HEK293 (cell line): ENCODE data around the gene ERICH4.

ENCODE experiments used
- CTCF ChIA-PET: fragments of 350-600 bp; formaldehyde crosslinking; extraction: SDS; loops from one replicate; lab custom pipeline; 2021; ENCODE audit warnings: antibody characterized with exemption; lab: Yijun Ruan, JAX
- POLR2A ChIA-PET: fragments of 300-600 bp; formaldehyde crosslinking; extraction: SDS; loops from one replicate; lab custom pipeline; 2020; ENCODE audit warnings: antibody characterized with exemption, inconsistent platforms; lab: Yijun Ruan, JAX
- H3K27ac ChIP-seq: fragments of 200-500 bp; sonication (Bioruptor generic); 2 replicates; pipeline ENCODE4 v1.5.1; 2014; ENCODE audit warnings: low read depth, low read length, control low read depth, inconsistent platforms; ENCODE audit errors: extremely low read depth
- H3K36me3 ChIP-seq, 2 experiments: fragments of 200-500 bp in 1 of 2; sonication (Bioruptor generic) in 1 of 2; 1 replicate in 1 of 2; 2 replicates in 1 of 2; pipeline ENCODE4 v1.5.1; 2014 to 2017; ENCODE audit warnings: inconsistent platforms in 2 of 2, low read length in 2 of 2; ENCODE audit not compliant: control insufficient read depth in 2 of 2, insufficient read depth in 1 of 2
- H3K4me1 ChIP-seq: fragments of 200-500 bp; sonication (Bioruptor generic); 2 replicates; pipeline ENCODE4 v1.5.1; 2014; ENCODE audit warnings: mild to moderate bottlenecking, low read length, inconsistent platforms; ENCODE audit not compliant: control insufficient read depth, insufficient read depth
- H3K4me3 ChIP-seq: 2 replicates; pipeline ENCODE4 v1.5.1; 2011; ENCODE audit warnings: low read depth, mild to moderate bottlenecking, control low read depth, low read length, moderate library complexity
- H3K9me3 ChIP-seq: fragments of 200-500 bp; sonication (Bioruptor generic); 2 replicates; pipeline ENCODE4 v1.5.1; 2014; ENCODE audit warnings: low read depth, low read length, inconsistent platforms; ENCODE audit not compliant: control insufficient read depth, insufficient read depth
- ZFP41 ChIP-seq: fragments of 450-650 bp; formaldehyde crosslinking; IDR thresholded peaks from 2 replicates; pipeline ENCODE4 v1.5.1; 2016; ENCODE audit warnings: missing biosample characterization, missing genetic modification characterization, borderline replicate concordance
- ZNF175 ChIP-seq: fragments of 450-650 bp; formaldehyde crosslinking; IDR thresholded peaks from 2 replicates; pipeline ENCODE4 v1.5.1; 2016; ENCODE audit warnings: missing biosample characterization, missing genetic modification characterization
- ZNF302 ChIP-seq: fragments of 450-650 bp; formaldehyde crosslinking; IDR thresholded peaks from 2 replicates; pipeline ENCODE4 v1.5.1; 2016; ENCODE audit warnings: missing biosample characterization, missing genetic modification characterization, low read depth
- ZNF37A ChIP-seq: fragments of 450-650 bp; IDR thresholded peaks from 2 replicates; pipeline ENCODE4 v1.5.1; 2018; ENCODE audit warnings: missing biosample characterization, missing genetic modification characterization
- ZNF404 ChIP-seq: fragments of 450-650 bp; formaldehyde crosslinking; IDR thresholded peaks from 2 replicates; pipeline ENCODE4 v1.5.1; 2017; ENCODE audit warnings: missing biosample characterization, missing genetic modification characterization
- ZNF624 ChIP-seq: fragments of 450-650 bp; formaldehyde crosslinking; IDR thresholded peaks from 2 replicates; pipeline ENCODE4 v1.5.1; 2017; ENCODE audit warnings: missing biosample characterization, missing genetic modification characterization
- ZNF654 ChIP-seq: fragments of 450-650 bp; formaldehyde crosslinking; IDR thresholded peaks from 2 replicates; pipeline ENCODE4 v1.5.1; 2016; ENCODE audit warnings: low read depth, missing biosample characterization, missing genetic modification characterization
- ZNF670 ChIP-seq: fragments of 450-650 bp; formaldehyde crosslinking; IDR thresholded peaks from 2 replicates; pipeline ENCODE4 v1.5.1; 2016; ENCODE audit warnings: missing biosample characterization, missing genetic modification characterization, low read depth
- ZNF768 ChIP-seq: fragments of 450-650 bp; formaldehyde crosslinking; IDR thresholded peaks from 2 replicates; pipeline ENCODE4 v1.5.1; 2018; ENCODE audit warnings: missing biosample characterization, mild to moderate bottlenecking, missing genetic modification characterization
- ZNF791 ChIP-seq: fragments of 450-650 bp; formaldehyde crosslinking; IDR thresholded peaks from 2 replicates; pipeline ENCODE4 v1.5.1; 2016; ENCODE audit warnings: missing biosample characterization, missing genetic modification characterization
- ZNF837 ChIP-seq: fragments of 450-650 bp; formaldehyde crosslinking; IDR thresholded peaks from 2 replicates; pipeline ENCODE4 v1.5.1; 2016; ENCODE audit warnings: missing biosample characterization, missing genetic modification characterization
- TF ChIP-seq, protein P1 (sequence below): fragments of 450-650 bp; formaldehyde crosslinking; IDR thresholded peaks from 2 replicates; pipeline ENCODE4 v1.5.1; 2017; ENCODE audit warnings: missing biosample characterization, mild to moderate bottlenecking, missing genetic modification characterization, moderate library complexity
- TF ChIP-seq, protein P2 (sequence below): fragments of 450-650 bp; formaldehyde crosslinking; IDR thresholded peaks from 2 replicates; pipeline ENCODE4 v1.5.1; 2016; ENCODE audit warnings: missing biosample characterization, missing genetic modification characterization, low read depth
- TF ChIP-seq, protein P3 (sequence below): fragments of 450-650 bp; formaldehyde crosslinking; IDR thresholded peaks from 2 replicates; pipeline ENCODE4 v1.5.1; 2017; ENCODE audit warnings: missing biosample characterization, missing genetic modification characterization
- TF ChIP-seq, protein P4 (sequence below): fragments of 450-650 bp; formaldehyde crosslinking; IDR thresholded peaks from 2 replicates; pipeline ENCODE4 v1.5.1; 2017; ENCODE audit warnings: missing biosample characterization, missing genetic modification characterization

The ERICH4 gene

DNA sequence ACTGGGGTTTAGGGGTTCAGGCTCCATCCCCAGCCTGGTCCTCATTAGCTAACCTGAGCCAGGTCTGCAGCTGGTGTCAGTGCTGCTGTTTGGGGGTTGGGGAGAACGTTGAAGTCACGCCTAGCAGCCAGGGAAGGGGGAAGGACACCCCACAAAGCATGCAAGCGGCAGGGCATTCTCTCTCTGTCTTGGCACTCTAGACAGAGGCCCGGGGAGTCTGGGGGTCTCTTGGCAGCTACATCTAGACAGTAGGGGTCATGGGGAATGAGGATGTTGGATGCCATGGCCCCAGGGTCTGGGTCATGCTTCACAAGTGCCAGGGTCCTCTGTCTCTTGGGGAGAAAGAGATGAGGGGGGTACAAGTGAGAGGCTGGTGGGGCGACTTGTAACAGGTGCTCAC is 2.6 kb downstream of the ERICH4 start (continued):
- TF ChIP-seq ZNF837 (no peak), ZNF791 (tag by site-specific recombination) (no peak), ZNF624 (no peak)
- TF ChIP-seq, protein P1, sequence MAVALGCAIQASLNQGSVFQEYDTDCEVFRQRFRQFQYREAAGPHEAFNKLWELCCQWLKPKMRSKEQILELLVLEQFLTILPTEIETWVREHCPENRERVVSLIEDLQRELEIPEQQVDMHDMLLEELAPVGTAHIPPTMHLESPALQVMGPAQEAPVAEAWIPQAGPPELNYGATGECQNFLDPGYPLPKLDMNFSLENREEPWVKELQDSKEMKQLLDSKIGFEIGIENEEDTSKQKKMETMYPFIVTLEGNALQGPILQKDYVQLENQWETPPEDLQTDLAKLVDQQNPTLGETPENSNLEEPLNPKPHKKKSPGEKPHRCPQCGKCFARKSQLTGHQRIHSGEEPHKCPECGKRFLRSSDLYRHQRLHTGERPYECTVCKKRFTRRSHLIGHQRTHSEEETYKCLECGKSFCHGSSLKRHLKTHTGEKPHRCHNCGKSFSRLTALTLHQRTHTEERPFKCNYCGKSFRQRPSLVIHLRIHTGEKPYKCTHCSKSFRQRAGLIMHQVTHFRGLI (tag by site-specific recombination) = no peak

DNA sequence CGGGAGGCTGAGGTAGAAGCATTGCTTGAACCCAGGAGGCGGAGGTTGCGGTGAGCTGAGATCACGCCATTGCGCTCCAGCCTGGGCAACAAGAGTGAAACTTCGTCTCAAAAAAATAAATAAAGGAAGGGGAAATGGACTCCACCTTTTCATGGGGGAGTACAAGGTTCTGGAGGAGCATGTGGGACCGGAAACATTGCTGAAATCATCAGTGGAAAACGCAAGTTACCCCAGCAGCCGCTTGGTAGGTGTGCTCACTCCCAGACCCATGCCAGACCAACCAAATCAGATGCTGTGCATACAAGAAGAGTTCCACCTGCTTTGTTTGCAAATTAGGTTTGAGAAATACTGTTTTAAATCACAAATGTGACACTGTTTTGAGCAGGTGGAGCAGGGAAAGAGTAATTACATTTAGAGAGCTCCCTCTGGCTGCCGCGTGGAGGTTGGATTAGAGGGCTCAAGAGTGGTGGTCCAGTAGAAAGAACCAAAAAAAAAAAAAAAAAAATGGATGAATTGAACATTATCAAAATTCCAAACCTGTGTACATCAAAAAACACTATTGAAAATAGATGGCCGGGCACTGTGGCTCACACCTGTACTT is 4.9 kb downstream of the ERICH4 start:
- Histone ChIP-seq H3K36me3 (no peaks in the 10 kb centered on the region), H3K4me1 (no peaks in the 10 kb centered on the region), H3K4me3 (no peak overlapping the region), H3K9me3 (no peaks in the 10 kb centered on the region), H3K27ac (no peak overlapping the region)
- ChIA-PET CTCF (interaction anchor here (0.5 to 10.4 kb wide), 18 partner anchors 8 to 1538 kb away, joined by 3 to 433 read pairs (median 7); partner anchors contain the start of genes B3GNT8 and DMAC2), POLR2A (interaction anchor here (2.2 kb wide), 1 partner anchor 9 kb away, joined by 26 read pairs; the partner anchor contains the start of gene DMAC2)
- TF ChIP-seq ZFP41 (tag by site-specific recombination) (no peak), ZNF670 (tag by site-specific recombination) (no peak), ZNF837 (no peak), ZNF37A (tag by site-specific recombination) (no peak), ZNF302 (tag by site-specific recombination) (no peak), ZNF654 (tag by site-specific recombination) (no peak), ZNF768 (no peak), ZNF404 (tag by site-specific recombination) (no peak), ZNF175 (tag by site-specific recombination) (no peak)
- TF ChIP-seq, protein P2, sequence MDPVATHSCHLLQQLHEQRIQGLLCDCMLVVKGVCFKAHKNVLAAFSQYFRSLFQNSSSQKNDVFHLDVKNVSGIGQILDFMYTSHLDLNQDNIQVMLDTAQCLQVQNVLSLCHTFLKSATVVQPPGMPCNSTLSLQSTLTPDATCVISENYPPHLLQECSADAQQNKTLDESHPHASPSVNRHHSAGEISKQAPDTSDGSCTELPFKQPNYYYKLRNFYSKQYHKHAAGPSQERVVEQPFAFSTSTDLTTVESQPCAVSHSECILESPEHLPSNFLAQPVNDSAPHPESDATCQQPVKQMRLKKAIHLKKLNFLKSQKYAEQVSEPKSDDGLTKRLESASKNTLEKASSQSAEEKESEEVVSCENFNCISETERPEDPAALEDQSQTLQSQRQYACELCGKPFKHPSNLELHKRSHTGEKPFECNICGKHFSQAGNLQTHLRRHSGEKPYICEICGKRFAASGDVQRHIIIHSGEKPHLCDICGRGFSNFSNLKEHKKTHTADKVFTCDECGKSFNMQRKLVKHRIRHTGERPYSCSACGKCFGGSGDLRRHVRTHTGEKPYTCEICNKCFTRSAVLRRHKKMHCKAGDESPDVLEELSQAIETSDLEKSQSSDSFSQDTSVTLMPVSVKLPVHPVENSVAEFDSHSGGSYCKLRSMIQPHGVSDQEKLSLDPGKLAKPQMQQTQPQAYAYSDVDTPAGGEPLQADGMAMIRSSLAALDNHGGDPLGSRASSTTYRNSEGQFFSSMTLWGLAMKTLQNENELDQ (tag by site-specific recombination) = no peak
- TF ChIP-seq, protein P3, sequence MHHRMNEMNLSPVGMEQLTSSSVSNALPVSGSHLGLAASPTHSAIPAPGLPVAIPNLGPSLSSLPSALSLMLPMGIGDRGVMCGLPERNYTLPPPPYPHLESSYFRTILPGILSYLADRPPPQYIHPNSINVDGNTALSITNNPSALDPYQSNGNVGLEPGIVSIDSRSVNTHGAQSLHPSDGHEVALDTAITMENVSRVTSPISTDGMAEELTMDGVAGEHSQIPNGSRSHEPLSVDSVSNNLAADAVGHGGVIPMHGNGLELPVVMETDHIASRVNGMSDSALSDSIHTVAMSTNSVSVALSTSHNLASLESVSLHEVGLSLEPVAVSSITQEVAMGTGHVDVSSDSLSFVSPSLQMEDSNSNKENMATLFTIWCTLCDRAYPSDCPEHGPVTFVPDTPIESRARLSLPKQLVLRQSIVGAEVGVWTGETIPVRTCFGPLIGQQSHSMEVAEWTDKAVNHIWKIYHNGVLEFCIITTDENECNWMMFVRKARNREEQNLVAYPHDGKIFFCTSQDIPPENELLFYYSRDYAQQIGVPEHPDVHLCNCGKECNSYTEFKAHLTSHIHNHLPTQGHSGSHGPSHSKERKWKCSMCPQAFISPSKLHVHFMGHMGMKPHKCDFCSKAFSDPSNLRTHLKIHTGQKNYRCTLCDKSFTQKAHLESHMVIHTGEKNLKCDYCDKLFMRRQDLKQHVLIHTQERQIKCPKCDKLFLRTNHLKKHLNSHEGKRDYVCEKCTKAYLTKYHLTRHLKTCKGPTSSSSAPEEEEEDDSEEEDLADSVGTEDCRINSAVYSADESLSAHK (tag by site-specific recombination) = no peak
- TF ChIP-seq, protein P4, sequence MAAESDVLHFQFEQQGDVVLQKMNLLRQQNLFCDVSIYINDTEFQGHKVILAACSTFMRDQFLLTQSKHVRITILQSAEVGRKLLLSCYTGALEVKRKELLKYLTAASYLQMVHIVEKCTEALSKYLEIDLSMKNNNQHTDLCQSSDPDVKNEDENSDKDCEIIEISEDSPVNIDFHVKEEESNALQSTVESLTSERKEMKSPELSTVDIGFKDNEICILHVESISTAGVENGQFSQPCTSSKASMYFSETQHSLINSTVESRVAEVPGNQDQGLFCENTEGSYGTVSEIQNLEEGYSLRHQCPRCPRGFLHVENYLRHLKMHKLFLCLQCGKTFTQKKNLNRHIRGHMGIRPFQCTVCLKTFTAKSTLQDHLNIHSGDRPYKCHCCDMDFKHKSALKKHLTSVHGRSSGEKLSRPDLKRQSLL (tag by site-specific recombination) = no peak
